ENCODE results near the gene CAPZA1.

CAPZA1 gene

DNA sequence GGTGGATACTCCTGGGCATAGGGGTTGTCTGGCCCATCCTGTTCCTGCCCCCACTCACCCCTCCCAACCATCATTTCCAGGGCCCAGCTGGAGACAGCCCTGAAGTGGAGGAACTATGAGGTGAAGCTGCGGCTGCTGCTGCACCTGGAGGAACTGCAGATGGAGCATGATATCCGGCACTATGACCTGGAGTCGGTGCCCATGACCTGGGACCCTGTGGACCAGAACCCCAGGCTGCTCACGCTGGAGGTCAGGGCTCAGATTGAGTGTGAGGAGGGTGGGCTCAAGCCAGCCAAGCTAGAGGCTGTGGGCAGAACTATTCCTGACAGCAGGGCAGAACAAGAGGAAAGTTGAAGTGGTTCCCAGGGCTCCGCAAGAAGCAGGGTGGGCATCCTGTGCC is 73.0 kb downstream of the CAPZA1 start:
- H3K27ac Mint-ChIP-seq: no peak overlapping the region
- H3K36me3 Mint-ChIP-seq (ENCODE audit: low read depth): peaks cover 60% of the 10 kb centered on the region
- H3K4me3 Mint-ChIP-seq: no peak overlapping the region
- H3K4me1 Mint-ChIP-seq: peaks cover 18% of the 10 kb centered on the region
- no peak for TF ChIP-seq CTCF (IDR thresholded peaks at IDR 0.05; ENCODE audit: unreplicated experiment in 3 of 3)
- no peaks in the 10 kb centered on the region for H3K9me3 Mint-ChIP-seq
- no peaks in the 10 kb centered on the region for H3K27me3 Mint-ChIP-seq (ENCODE audit: low read depth)

DNA sequence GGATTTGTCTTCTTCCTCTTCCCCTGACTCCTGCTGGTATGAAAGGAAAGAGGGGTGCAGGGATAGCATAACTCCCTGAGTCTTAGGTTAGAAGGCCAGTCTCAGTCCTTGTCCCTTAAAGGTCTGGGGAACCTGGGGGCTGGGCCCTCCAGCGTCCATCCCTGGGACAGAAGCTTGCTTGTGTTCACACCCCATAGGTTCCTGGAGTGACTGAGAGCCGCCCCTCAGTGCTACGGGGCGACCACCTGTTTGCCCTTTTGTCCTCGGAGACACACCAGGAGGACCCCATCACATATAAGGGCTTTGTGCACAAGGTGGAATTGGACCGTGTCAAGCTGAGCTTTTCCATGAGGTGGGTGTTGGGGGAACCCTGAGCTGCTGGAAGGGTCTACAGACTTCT is 74.2 kb downstream of the CAPZA1 start:
- no peak for TF ChIP-seq CTCF (IDR thresholded peaks at IDR 0.05; ENCODE audit: unreplicated experiment in 3 of 3)
- Mint-ChIP-seq H3K4me3 (no peak overlapping the region), H3K4me1 (peaks cover 13% of the 10 kb centered on the region), H3K9me3 (no peaks in the 10 kb centered on the region), H3K36me3 (ENCODE audit: low read depth) (peaks cover 65% of the 10 kb centered on the region), H3K27me3 (ENCODE audit: low read depth) (no peaks in the 10 kb centered on the region), H3K27ac (no peak overlapping the region)

DNA sequence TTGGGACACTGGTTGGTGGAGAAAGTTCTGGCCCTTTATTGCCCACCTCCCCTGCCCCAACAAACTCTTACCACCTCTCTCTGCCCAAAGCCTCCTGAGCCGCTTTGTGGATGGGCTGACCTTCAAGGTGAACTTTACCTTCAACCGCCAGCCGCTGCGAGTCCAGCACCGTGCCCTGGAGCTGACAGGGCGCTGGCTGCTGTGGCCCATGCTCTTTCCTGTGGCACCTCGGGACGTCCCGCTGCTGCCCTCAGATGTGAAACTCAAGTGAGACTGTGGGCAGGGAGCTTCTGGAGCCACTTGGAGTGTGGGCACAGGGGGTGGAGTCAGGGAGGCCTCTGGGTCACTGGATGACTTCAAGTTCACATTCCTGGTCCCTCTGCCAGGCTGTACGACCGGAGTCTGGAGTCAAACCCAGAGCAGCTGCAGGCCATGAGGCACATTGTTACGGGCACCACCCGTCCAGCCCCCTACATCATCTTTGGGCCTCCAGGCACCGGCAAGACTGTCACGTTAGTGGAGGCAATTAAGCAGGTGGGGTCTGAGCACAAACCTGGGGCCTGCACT is 74.8 kb downstream of the CAPZA1 start:
- Mint-ChIP-seq H3K27me3 (ENCODE audit: low read depth) (peaks cover 3% of the 10 kb centered on the region), H3K36me3 (ENCODE audit: low read depth) (peaks cover 69% of the 10 kb centered on the region), H3K27ac (no peak overlapping the region), H3K4me3 (no peak overlapping the region), H3K9me3 (no peaks in the 10 kb centered on the region), H3K4me1 (peaks cover 16% of the 10 kb centered on the region)
- no peak for TF ChIP-seq CTCF (IDR thresholded peaks at IDR 0.05; ENCODE audit: unreplicated experiment in 3 of 3)

DNA sequence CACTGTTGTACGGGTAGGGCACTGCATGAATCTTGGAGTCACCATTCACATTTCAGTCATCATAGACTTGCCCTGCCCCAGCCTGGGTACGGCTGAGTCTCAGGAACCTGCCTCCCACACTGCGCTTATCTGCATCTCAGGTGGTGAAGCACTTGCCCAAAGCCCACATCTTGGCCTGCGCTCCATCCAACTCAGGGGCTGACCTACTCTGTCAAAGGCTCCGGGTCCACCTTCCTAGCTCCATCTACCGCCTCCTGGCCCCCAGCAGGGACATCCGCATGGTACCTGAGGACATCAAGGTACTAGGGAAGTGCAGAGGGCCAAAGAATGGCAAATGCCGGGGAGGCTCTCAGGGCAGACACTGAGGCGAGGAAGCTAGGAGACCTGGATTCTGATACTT is 75.6 kb downstream of the CAPZA1 start:
- Mint-ChIP-seq H3K4me1 (peaks cover 25% of the 10 kb centered on the region), H3K9me3 (no peaks in the 10 kb centered on the region), H3K27ac (no peak overlapping the region), H3K27me3 (ENCODE audit: low read depth) (peaks cover 4% of the 10 kb centered on the region), H3K36me3 (ENCODE audit: low read depth) (peaks cover 71% of the 10 kb centered on the region), H3K4me3 (no peak overlapping the region)
- TF ChIP-seq CTCF (IDR thresholded peaks at IDR 0.05; ENCODE audit: unreplicated experiment in 3 of 3): no peak

DNA sequence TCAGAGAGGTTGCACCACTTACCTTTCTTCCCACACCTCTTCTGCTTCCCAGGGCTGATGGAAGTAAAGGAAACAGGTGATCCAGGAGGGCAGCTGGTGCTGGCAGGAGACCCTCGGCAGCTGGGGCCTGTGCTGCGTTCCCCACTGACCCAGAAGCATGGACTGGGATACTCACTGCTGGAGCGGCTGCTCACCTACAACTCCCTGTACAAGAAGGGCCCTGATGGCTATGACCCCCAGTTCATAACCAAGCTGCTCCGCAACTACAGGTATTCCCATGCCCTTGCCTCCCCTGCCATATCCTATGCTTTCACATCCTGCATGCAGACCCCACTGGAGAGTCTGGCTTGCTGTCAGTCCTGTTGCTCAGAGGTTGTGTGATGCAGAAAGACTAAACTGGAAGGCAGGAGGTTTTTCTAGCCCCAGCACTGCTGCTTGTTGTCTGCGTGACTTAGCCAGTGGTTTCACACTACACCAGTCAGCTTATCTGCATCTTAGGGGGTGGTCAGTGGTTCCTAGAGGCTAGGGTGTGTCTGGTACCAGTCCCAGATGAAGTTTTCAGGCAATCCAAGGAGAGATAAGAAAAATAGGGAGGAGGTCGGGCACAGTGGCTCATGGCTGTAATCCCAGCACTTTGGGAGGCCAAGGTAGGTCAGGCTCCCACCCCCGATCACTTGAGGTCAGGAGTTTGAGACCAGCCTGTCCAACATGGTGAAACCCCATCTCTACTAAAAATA is 77.1 kb downstream of the CAPZA1 start:
- TF ChIP-seq CTCF (IDR thresholded peaks at IDR 0.05; ENCODE audit: unreplicated experiment in 3 of 3): no peak
- Mint-ChIP-seq H3K4me1 (peaks cover 38% of the 10 kb centered on the region), H3K9me3 (no peaks in the 10 kb centered on the region), H3K4me3 (no peak overlapping the region), H3K27me3 (ENCODE audit: low read depth) (peaks cover 4% of the 10 kb centered on the region), H3K36me3 (ENCODE audit: low read depth) (peaks cover 70% of the 10 kb centered on the region), H3K27ac (peak overlapping the region in 2 of 3 experiments; percentile 51 to 70)

DNA sequence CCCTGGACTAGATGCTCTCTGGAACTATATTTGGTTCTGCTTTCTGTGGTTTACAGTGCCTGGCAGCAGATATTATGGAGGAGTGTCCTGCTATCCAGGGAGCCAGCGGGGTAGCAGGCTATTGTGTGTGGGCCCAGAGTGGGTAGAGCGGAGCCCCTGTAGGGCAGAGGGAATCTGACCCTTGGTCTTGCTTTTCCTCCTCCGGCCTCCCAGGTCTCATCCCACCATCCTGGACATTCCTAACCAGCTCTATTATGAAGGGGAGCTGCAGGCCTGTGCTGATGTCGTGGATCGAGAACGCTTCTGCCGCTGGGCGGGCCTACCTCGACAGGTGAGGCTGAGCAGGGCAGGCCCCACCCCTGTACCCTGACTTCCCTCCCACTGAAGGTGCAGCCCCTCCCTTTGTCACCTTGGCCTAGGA is 78.2 kb downstream of the CAPZA1 start:
- Mint-ChIP-seq H3K27ac (peak overlapping the region in 2 of 3 experiments; percentile 51 to 60), H3K4me3 (no peak overlapping the region), H3K27me3 (ENCODE audit: low read depth) (peaks cover 4% of the 10 kb centered on the region), H3K4me1 (peaks cover 48% of the 10 kb centered on the region), H3K36me3 (ENCODE audit: low read depth) (peaks cover 70% of the 10 kb centered on the region), H3K9me3 (no peaks in the 10 kb centered on the region)
- TF ChIP-seq CTCF (IDR thresholded peaks at IDR 0.05; ENCODE audit: unreplicated experiment in 3 of 3): no peak
